Fibroblast of lung (primary cell): Measurements from ENCODE around the gene APOLD1. TPM values are rescaled to one million over a fixed set of nuclear protein-coding genes. Genes with fewer than 3 reads are reported as not detected.

Experiments
- DNase-seq, 2 donors: peaks; one replicate each; pipeline versions ENCODE4 v3.0.0 to v3.0.0-alpha.2; 2010; ENCODE audit warnings: low read depth in 2 of 2
- H2AFZ ChIP-seq: 2 replicates; pipeline ENCODE4 v1.5.1; 2012; ENCODE audit warnings: low read length, control low read depth, inconsistent platforms
- H3K27ac ChIP-seq: 2 replicates; pipeline ENCODE4 v1.5.1; 2011; ENCODE audit warnings: low read length, control low read depth; ENCODE audit not compliant: insufficient read depth
- H3K27me3 ChIP-seq: 2 replicates; pipeline ENCODE4 v1.5.1; 2011; ENCODE audit warnings: mild to moderate bottlenecking, low read length; ENCODE audit not compliant: control insufficient read depth, insufficient read depth
- H3K36me3 ChIP-seq: 2 replicates; pipeline ENCODE4 v1.5.1; 2011; ENCODE audit warnings: low read length; ENCODE audit not compliant: control insufficient read depth, insufficient read depth
- H3K4me1 ChIP-seq: 2 replicates; pipeline ENCODE4 v1.5.1; 2011; ENCODE audit warnings: low read length; ENCODE audit not compliant: control insufficient read depth, insufficient read depth; ENCODE audit errors: extremely low read depth
- H3K4me2 ChIP-seq: 2 replicates; pipeline ENCODE4 v1.5.1; 2011; ENCODE audit warnings: low read length, control low read depth; ENCODE audit not compliant: insufficient read depth; ENCODE audit errors: extremely low read depth
- H3K4me3 ChIP-seq, 4 experiments: fragments of 200-600 bp in 1 of 4; sonication (generic) in 1 of 4; replicated peaks in 1 of 4; 2 replicates each; pipeline ENCODE4 v1.5.1; 2011 to 2016; ENCODE audit warnings: low read length in 4 of 4, low read depth in 3 of 4, mild to moderate bottlenecking in 3 of 4, control low read depth in 2 of 4, inconsistent platforms in 1 of 4, mixed read lengths in 1 of 4; ENCODE audit not compliant: insufficient read depth in 1 of 4; ENCODE audit errors: control extremely low read depth in 1 of 4
- H3K79me2 ChIP-seq: 2 replicates; pipeline ENCODE4 v1.5.1; 2012; ENCODE audit warnings: mild to moderate bottlenecking, low read length, inconsistent platforms; ENCODE audit not compliant: control insufficient read depth, insufficient read depth
- H3K9ac ChIP-seq: 2 replicates; pipeline ENCODE4 v1.5.1; 2011; ENCODE audit warnings: mild to moderate bottlenecking, low read length, control low read depth; ENCODE audit not compliant: insufficient read depth
- H3K9me3 ChIP-seq: 2 replicates; pipeline ENCODE4 v1.5.1; 2012; ENCODE audit warnings: low read depth, low read length; ENCODE audit not compliant: control insufficient read depth, insufficient read depth
- H4K20me1 ChIP-seq: 2 replicates; pipeline ENCODE4 v1.5.1; 2011; ENCODE audit warnings: low read length; ENCODE audit not compliant: control insufficient read depth, insufficient read depth; ENCODE audit errors: extremely low read depth
- EZH2 ChIP-seq: IDR thresholded peaks from 2 replicates; pipeline ENCODE4 v1.5.1; 2012; ENCODE audit warnings: low read length, control low read depth, mild to moderate bottlenecking; ENCODE audit errors: missing control alignments
- polyA plus RNA-seq, 2 donors: library from polyadenylated mRNA; depleted of rRNA in 1 of 2; stranded (reverse) in 1 of 2; unstranded in 1 of 2; fragments of >200 nt; gene quantifications; 2 replicates each; pipeline ENCODE4 v1.2.1, GENCODE V29; 2011 to 2012; ENCODE audit warnings: missing spikeins in 1 of 2
- total RNA-seq: library from RNA; depleted of rRNA; stranded (reverse); fragments of >200 nt; gene quantifications from 2 replicates; pipeline ENCODE4 v1.2.1, GENCODE V29; 2014
- TF ChIP-seq, protein P1 (sequence below), 2 donors: IDR thresholded peaks in 1 of 2; conservative IDR thresholded peaks in 1 of 2; 1 replicate in 1 of 2; 2 replicates in 1 of 2; pipeline ENCODE4 v1.5.1; 2011 to 2012; ENCODE audit warnings: low read length in 2 of 2, control low read depth in 1 of 2, inconsistent platforms in 1 of 2, low read depth in 1 of 2, mild to moderate bottlenecking in 1 of 2

The APOLD1 gene
- total and polyA plus RNA-seq, 2 donors (not counting 1 experiment from before 2014, with no cell fraction given), result 3.1 to 3.2 TPM

DNA sequence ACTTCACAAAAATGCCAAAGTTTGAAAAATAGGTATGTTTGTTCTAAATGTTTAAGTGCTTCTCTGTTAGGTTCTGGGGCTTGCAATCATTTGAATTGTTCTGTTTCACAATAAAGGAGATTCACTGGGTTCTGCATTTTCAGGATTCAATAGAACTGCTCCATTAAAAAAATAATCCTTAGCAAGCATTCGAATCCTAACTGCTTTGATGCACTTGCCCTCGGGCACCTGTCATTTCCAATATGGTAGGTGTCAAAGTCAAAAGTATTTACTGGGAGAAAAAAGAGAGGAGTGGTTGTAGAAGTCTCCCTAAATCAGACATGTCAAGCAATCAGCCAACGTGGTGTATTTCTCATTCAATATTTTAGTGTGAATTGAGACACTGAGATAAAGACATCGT, 5.5 kb downstream of the APOLD1 start:
- Histone ChIP-seq H3K79me2 (peaks cover 2% of the 10 kb centered on the region), H4K20me1 (no peaks in the 10 kb centered on the region), H3K27ac (no peak overlapping the region), H3K9me3 (no peaks in the 10 kb centered on the region), H3K4me2 (no peak overlapping the region), H3K27me3 (no peaks in the 10 kb centered on the region), H3K4me1 (peaks cover 20% of the 10 kb centered on the region), H2AFZ (no peak overlapping the region), H3K9ac (no peak overlapping the region), H3K4me3 (no peak overlapping the region), H3K36me3 (no peaks in the 10 kb centered on the region)
- no peak for DNase-seq
- TF ChIP-seq, protein P1, sequence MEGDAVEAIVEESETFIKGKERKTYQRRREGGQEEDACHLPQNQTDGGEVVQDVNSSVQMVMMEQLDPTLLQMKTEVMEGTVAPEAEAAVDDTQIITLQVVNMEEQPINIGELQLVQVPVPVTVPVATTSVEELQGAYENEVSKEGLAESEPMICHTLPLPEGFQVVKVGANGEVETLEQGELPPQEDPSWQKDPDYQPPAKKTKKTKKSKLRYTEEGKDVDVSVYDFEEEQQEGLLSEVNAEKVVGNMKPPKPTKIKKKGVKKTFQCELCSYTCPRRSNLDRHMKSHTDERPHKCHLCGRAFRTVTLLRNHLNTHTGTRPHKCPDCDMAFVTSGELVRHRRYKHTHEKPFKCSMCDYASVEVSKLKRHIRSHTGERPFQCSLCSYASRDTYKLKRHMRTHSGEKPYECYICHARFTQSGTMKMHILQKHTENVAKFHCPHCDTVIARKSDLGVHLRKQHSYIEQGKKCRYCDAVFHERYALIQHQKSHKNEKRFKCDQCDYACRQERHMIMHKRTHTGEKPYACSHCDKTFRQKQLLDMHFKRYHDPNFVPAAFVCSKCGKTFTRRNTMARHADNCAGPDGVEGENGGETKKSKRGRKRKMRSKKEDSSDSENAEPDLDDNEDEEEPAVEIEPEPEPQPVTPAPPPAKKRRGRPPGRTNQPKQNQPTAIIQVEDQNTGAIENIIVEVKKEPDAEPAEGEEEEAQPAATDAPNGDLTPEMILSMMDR (conservative IDR thresholded peaks at IDR 0.05 in 1 of 2, IDR thresholded peaks at IDR 0.05 in 1 of 2; ENCODE audit: low read depth in 1 of 2, low read length in 2 of 2), result no peak
- TF ChIP-seq EZH2, result no peak

DNA sequence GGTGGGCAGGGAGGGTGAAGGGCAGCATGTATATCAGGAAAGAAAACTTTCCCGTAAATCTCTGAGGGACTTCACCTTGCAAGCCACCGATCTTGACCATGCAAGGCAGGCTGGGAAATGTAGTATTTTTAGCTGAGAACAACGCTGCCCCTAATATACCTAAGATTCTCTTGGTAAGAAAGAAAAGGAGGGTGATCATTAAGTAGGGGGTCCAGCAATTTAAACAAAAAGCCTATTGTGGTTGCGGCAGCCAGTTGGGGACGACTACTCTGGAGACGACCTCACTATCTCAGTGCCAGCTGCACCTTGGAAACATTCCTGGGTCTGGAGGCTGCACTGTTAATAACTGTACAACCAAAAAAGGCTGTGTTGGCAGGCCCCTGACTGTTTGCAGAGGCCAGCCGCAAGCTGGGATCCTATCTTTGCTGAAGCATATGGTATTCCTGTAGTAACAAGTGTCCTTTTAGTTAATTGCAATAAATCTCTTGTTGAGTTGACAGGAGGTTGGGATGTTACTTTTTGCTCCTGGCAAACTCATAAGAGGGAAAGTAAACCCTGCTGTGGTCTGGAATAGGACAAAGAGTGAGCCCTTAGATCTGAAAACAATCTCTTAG, 6.4 kb downstream of the APOLD1 start:
- H3K27me3 ChIP-seq, result no peaks in the 10 kb centered on the region
- H3K27ac ChIP-seq, result no peak overlapping the region
- DNase-seq, result peak in 1 of 2 donors; percentile 70
- peaks cover 20% of the 10 kb centered on the region for H3K4me1 ChIP-seq
- H2AFZ ChIP-seq, result no peak overlapping the region
- H3K9me3 ChIP-seq, result no peaks in the 10 kb centered on the region
- no peaks in the 10 kb centered on the region for H3K36me3 ChIP-seq
- no peaks in the 10 kb centered on the region for H4K20me1 ChIP-seq
- TF ChIP-seq EZH2, result no peak
- TF ChIP-seq, protein P1 (conservative IDR thresholded peaks at IDR 0.05 in 1 of 2, IDR thresholded peaks at IDR 0.05 in 1 of 2; ENCODE audit: low read depth in 1 of 2, low read length in 2 of 2), result no peak
- peaks cover 2% of the 10 kb centered on the region for H3K79me2 ChIP-seq
- peak overlapping the region; percentile 26 for H3K4me2 ChIP-seq
- peak overlapping the region in 1 of 4 experiments; percentile 14 for H3K4me3 ChIP-seq
- no peak overlapping the region for H3K9ac ChIP-seq

DNA sequence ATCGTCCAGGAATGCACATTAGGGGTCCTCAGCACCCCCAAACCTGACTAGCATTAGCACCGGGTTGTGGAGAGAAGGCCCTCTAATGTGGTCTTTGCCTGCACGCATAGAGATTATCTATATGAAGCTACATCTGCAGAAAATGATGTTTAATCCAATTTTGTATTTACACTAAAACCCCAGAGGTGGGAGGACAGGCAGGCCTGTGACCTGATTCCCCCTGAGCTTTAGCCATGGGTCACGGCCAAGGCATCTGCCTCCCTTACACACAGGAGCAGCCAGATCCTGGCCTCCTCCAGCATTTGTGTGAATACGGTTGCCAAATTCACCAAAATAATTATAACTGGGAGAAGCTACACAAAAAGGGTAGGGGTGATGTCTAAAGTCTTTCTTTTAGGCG, 7.0 kb downstream of the APOLD1 start:
- Histone ChIP-seq H3K4me3 (no peak overlapping the region), H3K9ac (no peak overlapping the region), H2AFZ (no peak overlapping the region), H3K9me3 (no peaks in the 10 kb centered on the region), H3K36me3 (no peaks in the 10 kb centered on the region), H3K79me2 (peaks cover 2% of the 10 kb centered on the region), H3K27me3 (no peaks in the 10 kb centered on the region), H3K4me1 (peaks cover 15% of the 10 kb centered on the region), H3K27ac (no peak overlapping the region), H3K4me2 (no peak overlapping the region), H4K20me1 (no peaks in the 10 kb centered on the region)
- no peak for DNase-seq
- TF ChIP-seq EZH2, result no peak
- TF ChIP-seq, protein P1 (conservative IDR thresholded peaks at IDR 0.05 in 1 of 2, IDR thresholded peaks at IDR 0.05 in 1 of 2; ENCODE audit: low read depth in 1 of 2, low read length in 2 of 2), result no peak
